ENCODE data around the gene NUDT4B.
"Not testable (repeated sequence)": the region's sequence is repeated elsewhere in the genome, so short reads cannot be mapped to it uniquely, and the experiment has no call there.

NUDT4B gene

GRCh38 chr1:148743200-148743599 is 5.4 kb upstream of the NUDT4B start:
- not testable (repeated sequence) for DNase-seq

- DNase-seq, result not testable (repeated sequence)
Measured at GRCh38 chr1:148743726-148744720, 4.6 kb upstream of the NUDT4B start.

GRCh38 chr1:148749335-148749681 is 734 bp downstream of the NUDT4B start:
- DNase-seq, result not testable (repeated sequence)

GRCh38 chr1:148756231-148756630 is 7.7 kb downstream of the NUDT4B start:
- DNase-seq, result not testable (repeated sequence)

- DNase-seq, result not testable (repeated sequence)
Measured at GRCh38 chr1:148757446-148757845, 8.9 kb downstream of the NUDT4B start.

GRCh38 chr1:148758412-148758811 is 9.8 kb downstream of the NUDT4B start:
- not testable (repeated sequence) for DNase-seq

GRCh38 chr1:148758925-148759324 is 10.4 kb downstream of the NUDT4B start:
- not testable (repeated sequence) for DNase-seq

- not testable (repeated sequence) for DNase-seq
Measured at GRCh38 chr1:148759749-148760148, 11.2 kb downstream of the NUDT4B start.

GRCh38 chr1:148760206-148760605 is 11.6 kb downstream of the NUDT4B start:
- not testable (repeated sequence) for DNase-seq

- not testable (repeated sequence) for DNase-seq
Measured at GRCh38 chr1:148761360-148761759, 12.8 kb downstream of the NUDT4B start.

GRCh38 chr1:148765238-148766019 is 16.9 kb downstream of the NUDT4B start:
- not testable (repeated sequence) for DNase-seq

GRCh38 chr1:148768541-148768940 is 20.0 kb downstream of the NUDT4B start:
- not testable (repeated sequence) for DNase-seq

- DNase-seq, result not testable (repeated sequence)
Measured at GRCh38 chr1:148769495-148769894, 20.9 kb downstream of the NUDT4B start.

GRCh38 chr1:148773690-148774089 is 25.1 kb downstream of the NUDT4B start:
- DNase-seq, result not testable (repeated sequence)

- not testable (repeated sequence) for DNase-seq
Measured at GRCh38 chr1:148774102-148774501, 25.5 kb downstream of the NUDT4B start.

GRCh38 chr1:148775263-148775662 is 26.7 kb downstream of the NUDT4B start:
- not testable (repeated sequence) for DNase-seq

GRCh38 chr1:148777649-148778048 is 29.1 kb downstream of the NUDT4B start:
- not testable (repeated sequence) for DNase-seq

GRCh38 chr1:148780404-148780803 is 31.8 kb downstream of the NUDT4B start:
- DNase-seq, result not testable (repeated sequence)

GRCh38 chr1:148791543-148792099 is 43.0 kb downstream of the NUDT4B start:
- not testable (repeated sequence) for DNase-seq

- DNase-seq, result not testable (repeated sequence)
Measured at GRCh38 chr1:148793762-148794332, 45.3 kb downstream of the NUDT4B start.
